Stimulated activated CD8-positive, alpha-beta memory T cell treated with anti-CD3 and anti-CD28 coated beads, Interleukin-4, amount 100 ng/mL, for 1 hour (primary cell): Measurements from ENCODE around the gene ROBO4.

Experiments used
- DNase-seq, 2 donors: peaks; one replicate each; pipeline ENCODE4 v3.0.0-alpha.2; 2020; ENCODE audit warnings: low read depth in 2 of 2, low spot score in 1 of 2

Gene ROBO4

DNA sequence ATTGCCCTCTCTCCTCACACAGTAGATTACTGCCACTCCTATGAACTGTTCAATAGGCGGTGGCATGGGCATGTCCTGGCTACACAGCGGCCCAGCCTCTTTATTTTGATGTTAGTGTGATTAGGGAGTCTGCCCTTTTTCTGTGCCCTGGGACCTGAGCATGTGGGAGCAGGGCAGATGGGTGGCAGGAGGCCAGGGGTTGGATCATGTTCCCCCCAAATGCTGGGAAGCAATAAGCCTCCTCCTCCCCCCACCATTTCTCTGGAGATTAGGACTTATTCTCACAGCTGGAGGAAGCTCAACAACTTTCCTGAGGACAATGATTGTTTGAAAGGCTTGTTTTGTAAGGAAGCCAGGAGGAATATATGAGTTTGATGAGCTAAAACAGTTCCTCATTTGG lies 22.2 kb upstream of the ROBO4 start:
- no peak for DNase-seq

DNA sequence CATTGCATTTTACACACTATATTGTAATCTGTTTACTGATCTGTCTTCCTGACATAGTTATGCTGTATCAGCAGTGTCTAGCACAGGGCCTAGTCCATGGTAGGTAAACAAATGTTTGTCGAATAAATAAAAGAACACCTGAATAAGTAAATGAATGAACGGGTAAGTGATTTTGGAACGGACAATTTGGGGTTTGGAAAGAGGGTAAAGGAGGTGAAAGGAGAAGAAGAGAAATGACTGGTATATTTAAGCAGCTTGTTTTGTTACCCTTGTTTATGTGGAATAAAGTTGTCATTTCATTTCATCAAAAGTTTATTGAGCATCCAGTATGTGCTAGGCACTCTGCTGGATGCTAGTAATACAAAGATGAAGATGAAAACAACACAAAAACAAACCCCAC lies 21.3 kb upstream of the ROBO4 start, which contains the start of gene HEPN1:
TSS of gene HEPN1 (plus strand) at position 301 of the 400 bp plus-strand sequence.
- DNase-seq, result no peak

DNA sequence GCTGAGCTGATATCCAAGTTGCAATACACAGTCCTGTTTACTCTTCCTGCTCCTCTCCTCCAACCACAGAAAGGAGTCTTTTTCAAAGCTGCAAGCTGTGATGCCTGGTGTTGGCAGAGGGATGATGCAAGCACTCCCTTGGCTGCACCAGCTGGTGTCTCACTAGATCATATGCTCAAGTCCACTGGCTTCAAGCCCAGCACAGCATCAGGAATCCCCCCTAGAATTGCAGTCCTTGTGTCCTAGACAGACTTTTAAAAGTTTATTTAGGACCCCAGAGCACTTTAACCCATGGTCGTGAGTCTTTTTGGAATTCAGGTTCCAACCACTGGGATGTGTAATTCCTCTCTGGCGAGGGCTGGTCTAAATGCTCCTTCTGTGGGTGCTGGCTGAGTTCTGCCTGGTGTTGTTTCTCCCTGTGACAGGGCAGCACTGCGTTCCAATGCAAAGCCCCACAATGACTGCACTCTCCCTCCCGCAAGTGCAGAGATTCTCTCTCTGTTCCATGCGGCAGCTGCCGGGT lies 19.5 kb upstream of the ROBO4 start:
- no peak for DNase-seq

DNA sequence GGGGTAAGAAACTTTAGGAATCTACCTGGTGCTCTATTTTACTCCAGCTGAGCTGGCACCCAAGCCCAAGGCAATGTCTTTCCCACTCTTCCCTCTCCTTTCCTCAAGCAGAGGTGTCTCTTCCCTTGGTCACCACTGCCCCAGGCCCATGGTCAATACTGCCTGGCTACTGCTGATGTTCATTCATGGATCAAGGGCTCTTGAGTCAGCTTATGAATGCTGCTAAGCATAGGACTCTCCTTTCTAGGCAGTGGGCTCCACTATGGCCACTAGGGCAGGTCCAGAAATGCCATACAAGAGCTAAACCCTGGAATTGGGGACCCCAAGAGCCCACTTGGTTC lies 18.7 kb upstream of the ROBO4 start:
- DNase-seq, result no peak

GRCh38 chr11:124915541-124916369 lies 18.1 kb upstream of the ROBO4 start:
- no peak for DNase-seq

DNA sequence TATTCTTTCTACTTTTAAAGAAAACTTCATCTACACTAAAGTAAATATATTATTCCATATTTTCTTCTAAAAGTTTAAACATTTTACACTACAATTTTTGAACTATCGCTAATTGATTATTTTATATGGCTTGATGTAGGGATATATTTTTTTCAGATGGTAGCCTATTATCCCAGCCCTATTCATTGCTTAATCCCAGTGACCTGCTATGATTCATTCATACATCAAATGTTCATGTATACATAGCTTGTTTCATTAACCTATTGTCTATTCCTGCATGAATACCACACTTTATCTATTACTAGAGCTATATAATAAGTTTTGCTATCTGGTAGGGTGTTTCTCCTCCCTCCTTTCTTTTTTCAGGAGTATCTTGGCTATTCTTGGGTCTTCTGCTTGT lies 5.0 kb upstream of the ROBO4 start:
- no peak for DNase-seq

DNA sequence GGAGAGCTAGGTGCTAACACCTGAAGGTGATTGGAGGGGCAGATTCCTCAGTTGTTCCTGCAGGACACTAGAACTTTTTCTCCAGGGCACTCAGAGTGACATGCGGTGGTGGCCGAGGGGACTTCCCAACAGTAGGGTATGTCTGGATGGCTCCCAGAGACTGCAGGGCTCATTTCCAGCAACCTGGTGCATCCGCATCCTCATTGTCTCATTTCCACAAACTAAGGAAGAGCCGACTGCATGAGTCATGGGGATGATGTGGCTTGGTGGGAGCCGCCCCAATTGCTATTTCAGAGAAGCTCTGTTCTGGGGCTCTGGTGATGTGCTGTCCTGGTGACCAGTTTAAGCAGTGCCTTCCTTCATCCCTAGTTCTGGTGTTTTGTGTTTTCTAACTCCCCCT lies 2.8 kb upstream of the ROBO4 start:
- DNase-seq, result no peak

- no peak for DNase-seq
Measured at GRCh38 chr11:124899383-124900145, 1.9 kb upstream of the ROBO4 start.

GRCh38 chr11:124898711-124899110 lies 1.0 kb upstream of the ROBO4 start:
- no peak for DNase-seq

DNA sequence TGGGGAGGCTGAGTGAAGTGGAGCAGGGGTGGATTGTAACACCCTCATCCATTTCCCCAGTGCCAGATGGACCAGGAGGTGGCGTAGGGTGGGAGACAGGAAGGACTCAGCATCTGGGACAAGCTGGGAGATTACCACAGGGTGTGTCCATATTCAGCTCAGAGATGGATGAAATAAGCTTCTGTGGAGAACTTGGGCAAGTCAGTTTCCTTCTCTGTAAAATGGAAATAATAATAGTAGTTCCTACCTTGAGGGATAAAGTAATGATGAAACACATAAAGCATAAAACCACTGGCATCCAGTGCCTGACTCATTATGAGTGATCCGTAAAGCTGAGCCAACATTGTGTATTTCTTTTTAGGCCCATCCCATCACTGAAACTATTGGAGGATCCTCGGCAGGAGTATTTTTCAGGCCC lies 607 bp upstream of the ROBO4 start:
- DNase-seq, result no peak

GRCh38 chr11:124896821-124897391 lies 759 bp downstream of the ROBO4 start:
- DNase-seq, result no peak

DNA sequence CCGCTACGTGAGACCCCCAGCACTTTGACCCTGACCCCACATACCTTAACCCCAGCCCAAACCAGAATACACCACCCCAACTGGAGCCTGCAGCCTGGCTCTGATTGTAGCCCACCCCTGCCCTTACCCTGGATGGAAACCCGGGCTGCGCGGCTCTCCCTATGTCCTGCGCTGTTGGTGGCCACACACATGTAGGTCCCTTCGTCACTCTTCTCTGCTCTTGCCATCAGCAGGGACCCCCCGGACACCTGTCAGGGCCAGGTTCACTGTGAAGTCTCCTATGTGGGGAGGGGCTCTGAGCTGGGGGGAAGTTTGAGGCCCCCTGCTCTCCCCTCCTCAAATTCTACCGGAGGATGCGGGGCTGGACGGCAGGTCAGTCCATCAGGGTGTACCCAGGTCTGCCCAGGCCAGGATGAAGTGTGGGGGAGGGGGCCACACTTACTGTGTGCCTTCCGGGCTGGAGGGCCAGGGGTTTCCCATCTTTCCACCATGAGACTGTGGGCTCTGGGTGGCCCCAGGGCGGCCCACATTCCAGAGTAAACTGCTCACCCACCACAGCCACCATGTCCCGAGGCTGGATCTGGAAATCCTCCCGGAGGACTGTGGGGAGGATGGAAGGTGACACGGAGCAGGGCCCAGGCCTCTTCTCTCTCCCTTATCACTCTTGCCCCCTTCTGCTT lies 1.5 kb downstream of the ROBO4 start:
- DNase-seq, result no peak

- DNase-seq, result no peak
Measured at GRCh38 chr11:124895471-124895971, 2.1 kb downstream of the ROBO4 start.

DNA sequence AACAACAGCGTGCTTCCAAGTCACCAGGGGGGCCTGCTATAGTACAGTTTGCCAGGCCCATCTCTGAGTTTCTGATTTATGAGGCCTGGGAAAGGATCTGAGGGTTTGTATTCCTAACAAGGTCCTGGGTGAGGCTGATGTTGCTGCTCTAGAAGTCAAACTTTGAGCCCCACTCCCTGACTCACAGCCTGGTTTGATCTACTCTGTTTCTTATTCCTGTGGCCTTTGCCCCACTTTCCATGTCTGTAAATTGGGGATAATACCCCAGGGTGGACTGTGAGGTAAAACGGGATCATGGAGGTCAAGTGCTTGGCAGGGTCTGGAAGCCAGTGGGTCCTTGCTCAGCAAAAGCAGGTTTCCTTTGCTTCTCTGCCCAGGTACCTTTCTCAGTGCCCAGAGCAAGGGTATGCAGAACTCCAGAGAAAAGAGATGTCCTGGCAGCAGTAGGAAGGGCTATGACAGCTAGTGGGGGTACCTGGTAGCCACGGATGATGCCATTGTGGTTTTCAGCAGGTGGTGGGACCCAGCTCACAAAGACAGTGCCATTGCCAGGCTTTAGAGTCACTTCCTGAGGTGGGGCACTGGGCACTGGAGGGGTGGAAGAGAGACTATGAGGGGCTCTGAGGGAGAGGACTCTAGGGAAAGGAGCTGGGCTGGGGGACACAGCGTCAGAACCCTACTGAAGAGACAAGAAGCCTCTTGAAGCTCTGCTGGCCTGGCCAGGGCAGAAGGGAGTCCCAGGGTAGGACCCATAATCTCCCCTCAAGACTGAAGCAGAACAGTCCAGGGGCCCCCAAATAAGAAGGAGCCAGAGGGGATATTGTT lies 2.8 kb downstream of the ROBO4 start:
- DNase-seq, result no peak

- no peak for DNase-seq
Measured at GRCh38 chr11:124893781-124894401, 3.8 kb downstream of the ROBO4 start.

- DNase-seq, result no peak
Measured at GRCh38 chr11:124892750-124893454, 4.8 kb downstream of the ROBO4 start.

GRCh38 chr11:124892146-124892545 lies 5.5 kb downstream of the ROBO4 start:
- DNase-seq, result no peak

- DNase-seq, result no peak
Measured at GRCh38 chr11:124891373-124891861, 6.2 kb downstream of the ROBO4 start.
